K562 (cell line): ENCODE measurements around the gene TP63. TPM values are rescaled to one million over a fixed set of nuclear protein-coding genes. Genes with fewer than 3 reads are reported as not detected.

Source experiments
- ATAC-seq: fragments of 200-7000 bp; cut with Tn5 transposase; 3 replicates; pipeline ENCODE4 v1.9.1; 2020; ENCODE audit warnings: moderate library complexity
- BruUV-seq: library from RNA; stranded (reverse); fragments of 400-500 nt; replicated peaks from 2 replicates; lab custom pipeline; 2021; lab: Mats Ljungman, UMichigan
- CTCF ChIA-PET: fragments of 300-600 bp; formaldehyde crosslinking; extraction: SDS; loops from one replicate; lab custom pipeline; 2021; ENCODE audit warnings: low intra/inter-chr PET ratio; lab: Yijun Ruan, JAX
- POLR2A ChIA-PET: fragments of 300-600, 350-650 bp; sonication (Branson Sonifier 250); formaldehyde crosslinking; extraction: SDS; loops from one replicate; lab custom pipeline; 2021; ENCODE audit warnings: antibody characterized with exemption, inconsistent platforms; lab: Yijun Ruan, JAX
- DNase-seq, 4 experiments: peaks; one replicate each; pipeline versions ENCODE4 v3.0.0 to v3.0.0-alpha.2; 2011 to 2018; ENCODE audit warnings: low spot score in 3 of 4, mixed read lengths in 3 of 4; ENCODE audit errors: extremely low read depth in 1 of 4
- FAIRE-seq: peaks from 2 replicates; lab custom pipeline; 2011; peaks lifted over from hg19 to GRCh38; lab: Jason Lieb, UNC
- H2AFZ ChIP-seq: 2 replicates; pipeline ENCODE4 v1.6.0; 2011; ENCODE audit warnings: low read depth, low read length, control low read depth, inconsistent platforms
- H3K27ac ChIP-seq: fragments of 200-600 bp; 3 replicates; pipeline ENCODE4 v1.8.0; 2011; ENCODE audit warnings: low read depth, mild to moderate bottlenecking, control low read depth, inconsistent platforms, low read length, moderate library complexity, mixed read lengths; ENCODE audit errors: extremely low read depth
- H3K27me3 ChIP-seq, 2 experiments: fragments of 300-600 bp in 1 of 2; 2 replicates in 1 of 2; 3 replicates in 1 of 2; pipeline versions ENCODE4 v1.6.0 to v1.8.0; 2011; ENCODE audit warnings: inconsistent platforms in 2 of 2, low read length in 2 of 2, mild to moderate bottlenecking in 1 of 2, mixed read lengths in 1 of 2, moderate library complexity in 1 of 2; ENCODE audit not compliant: control insufficient read depth in 2 of 2, insufficient read depth in 2 of 2
- H3K36me3 ChIP-seq: fragments of 300-600 bp; 3 replicates; pipeline ENCODE4 v1.8.0; 2011; ENCODE audit warnings: mild to moderate bottlenecking, low read length, inconsistent platforms; ENCODE audit not compliant: control insufficient read depth, insufficient read depth
- H3K4me1 ChIP-seq, 2 experiments: fragments of 200-600 bp in 1 of 2; replicated peaks in 1 of 2; 2 replicates in 1 of 2; 3 replicates in 1 of 2; pipeline versions ENCODE4 v1.5.1 to v1.8.0; 2011; ENCODE audit warnings: inconsistent platforms in 2 of 2, low read length in 2 of 2, mild to moderate bottlenecking in 1 of 2, mixed read lengths in 1 of 2, moderate library complexity in 1 of 2; ENCODE audit not compliant: control insufficient read depth in 2 of 2, insufficient read depth in 2 of 2
- H3K4me2 ChIP-seq: 2 replicates; pipeline ENCODE4 v1.6.1; 2011; ENCODE audit warnings: low read length, control low read depth, inconsistent platforms, mixed read lengths; ENCODE audit not compliant: insufficient read depth
- H3K4me3 ChIP-seq: fragments of 200-600 bp; sonication (generic), shearing (Covaris generic); 2 replicates; pipeline ENCODE4 v1.5.1; 2016; ENCODE audit warnings: control low read depth, inconsistent platforms
- H3K79me2 ChIP-seq: fragments of 200-600 bp; 3 replicates; pipeline ENCODE4 v1.8.0; 2011; ENCODE audit warnings: low read length, inconsistent platforms; ENCODE audit not compliant: control insufficient read depth, insufficient read depth
- H3K9ac ChIP-seq, 2 experiments: 2 replicates each; pipeline versions ENCODE4 v1.6.0 to v1.6.1; 2011; ENCODE audit warnings: low read depth in 2 of 2, low read length in 2 of 2, control low read depth in 1 of 2, inconsistent platforms in 1 of 2, mild to moderate bottlenecking in 1 of 2, mixed read lengths in 1 of 2; ENCODE audit not compliant: insufficient read depth in 1 of 2
- H3K9me1 ChIP-seq: one replicate; pipeline ENCODE4 v1.6.0; 2011; ENCODE audit warnings: inconsistent platforms, mild to moderate bottlenecking, low read length, moderate library complexity; ENCODE audit not compliant: control insufficient read depth, insufficient read depth
- H3K9me3 ChIP-seq: replicated peaks from 2 replicates; pipeline ENCODE4 v1.5.1; 2011; ENCODE audit warnings: low read depth, low read length, inconsistent platforms; ENCODE audit not compliant: control insufficient read depth, insufficient read depth
- H4K20me1 ChIP-seq: replicated peaks from 2 replicates; pipeline ENCODE4 v1.6.1; 2011; ENCODE audit warnings: low read length, inconsistent platforms, mixed read lengths; ENCODE audit not compliant: control insufficient read depth, insufficient read depth
- DPF2 ChIP-seq: fragments of 450-650 bp; IDR thresholded peaks from 2 replicates; pipeline ENCODE4 v1.6.1; 2016
- FOS ChIP-seq: IDR thresholded peaks from 3 replicates; pipeline ENCODE4 v1.6.1; 2011; ENCODE audit not compliant: insufficient read length; ENCODE audit errors: extremely low read depth
- GMEB1 ChIP-seq: fragments of 250-450 bp; sonication (Bioruptor Pico); IDR thresholded peaks from 2 replicates; pipeline ENCODE4 v1.4.0; 2020; ENCODE audit warnings: mild to moderate bottlenecking
- HDAC3 ChIP-seq: fragments of 450-650 bp; IDR thresholded peaks from 2 replicates; pipeline ENCODE4 v1.6.1; 2018; ENCODE audit warnings: borderline replicate concordance, mild to moderate bottlenecking, moderate library complexity; ENCODE audit not compliant: partially characterized antibody
- HMGN3 ChIP-seq: IDR thresholded peaks from 2 replicates; pipeline ENCODE4 v1.6.1; 2011; ENCODE audit warnings: borderline replicate concordance, low read depth, mild to moderate bottlenecking, mixed read lengths, low read length; ENCODE audit not compliant: insufficient read length; ENCODE audit errors: extremely low read depth
- KDM2B ChIP-seq: fragments of 250-450 bp; sonication (Bioruptor Pico); IDR thresholded peaks from 2 replicates; pipeline ENCODE4 v1.8.0; 2021; ENCODE audit warnings: mild to moderate bottlenecking, moderate library complexity
- MAZ ChIP-seq, 2 experiments: fragments of 450-650 bp in 1 of 2; sonication (generic) in 1 of 2; formaldehyde crosslinking; IDR thresholded peaks in 1 of 2; conservative IDR thresholded peaks in 1 of 2; 2 replicates each; pipeline versions ENCODE4 v1.4.0 to v1.5.0; 2020; ENCODE audit warnings: mild to moderate bottlenecking in 1 of 2, missing genetic modification reagents in 1 of 2
- MCM3 ChIP-seq: fragments of 450-650 bp; IDR thresholded peaks from 2 replicates; pipeline ENCODE4 v1.6.1; 2016
- NFYB ChIP-seq: IDR thresholded peaks from 2 replicates; pipeline ENCODE4 v1.6.1; 2011; ENCODE audit warnings: mild to moderate bottlenecking, moderate library complexity; ENCODE audit not compliant: insufficient read length; ENCODE audit errors: extremely low read depth
- POLR2A ChIP-seq: fragments of 450-650 bp; conservative IDR thresholded peaks from 2 replicates; pipeline ENCODE4 v1.6.1; 2016
- POLR2G ChIP-seq: fragments of 200-400 bp; formaldehyde crosslinking; IDR thresholded peaks from 2 replicates; pipeline ENCODE4 v1.6.1; 2017; ENCODE audit warnings: low read depth, mild to moderate bottlenecking, antibody characterized with exemption, low read length, moderate library complexity
- SMAD1 ChIP-seq: fragments of 150-350 bp; IDR thresholded peaks from 2 replicates; pipeline ENCODE4 v1.6.1; 2014; ENCODE audit warnings: low read length, low read depth; ENCODE audit not compliant: partially characterized antibody
- SREBF1 ChIP-seq: fragments of 150-350 bp; IDR thresholded peaks from 2 replicates; pipeline ENCODE4 v1.6.1; 2014; ENCODE audit warnings: antibody characterized with exemption, low read depth, low read length, borderline replicate concordance
- SRF ChIP-seq, 2 experiments: fragments of 250-450, 450-650 bp in 1 of 2; sonication (Bioruptor Pico) in 1 of 2; sonication (generic) in 1 of 2; formaldehyde crosslinking; IDR thresholded peaks; 2 replicates each; pipeline versions ENCODE4 v1.5.0 to v1.5.1; 2020 to 2022; ENCODE audit warnings: mild to moderate bottlenecking in 1 of 2, missing genetic modification reagents in 1 of 2
- ZNF23 ChIP-seq: fragments of 250-450 bp; sonication (Bioruptor Pico); IDR thresholded peaks from 2 replicates; pipeline ENCODE4 v1.4.0; 2020; ENCODE audit warnings: mild to moderate bottlenecking
- WGBS: fragments of 100-300 bp; shearing (Covaris generic); methylation state at CpG from one replicate; pipeline ENCODE4 v1.1.6; 2016; ENCODE audit warnings: low coverage, mixed read lengths; ENCODE audit not compliant: insufficient coverage; ENCODE audit errors: missing lambda C conversion rate; 5-methylcytosine and 5-hydroxymethylcytosine counted together
- in situ Hi-C: fragments of 300-500 bp; cut with MboI; formaldehyde crosslinking; loops from 4 replicates; pipeline ENCODE4 v1.15.0; 2018; ENCODE audit warnings: inconsistent platforms, mixed read lengths
- intact Hi-C: fragments of 100-400 bp; cut with micrococcal nuclease; formaldehyde crosslinking; loops from 2 replicates; pipeline ENCODE4 v1.14.2; 2022
- polyA plus RNA-seq, 8 experiments: library from polyadenylated mRNA; depleted of rRNA in 4 of 8; stranded (reverse) in 5 of 8; unstranded in 3 of 8; fragments of >200 nt; fragmentation: Nextera tagmentation in 2 of 8; fragmentation: Illumina TruSeq in 1 of 8; extraction: Ambion mirVana in 2 of 8; extraction: Trizol in 1 of 8; gene quantifications; 2 replicates each; pipeline versions ENCODE4 v1.2.1 to v1.2.3, GENCODE V29; 2011 to 2014; ENCODE audit warnings: inconsistent platforms in 1 of 8, missing spikeins in 1 of 8
- total RNA-seq, 7 experiments: library from RNA; depleted of rRNA in 6 of 7; stranded (reverse); fragments of >200 nt in 6 of 7; fragmentation: Illumina TruSeq in 2 of 7; extraction: Trizol in 2 of 7; gene quantifications; 2 replicates each; pipeline versions ENCODE4 v1.2.1 to v1.2.3, GENCODE V29; 2011 to 2021; ENCODE audit warnings: low replicate concordance in 1 of 7
- TF ChIP-seq, protein P1 (sequence below): sonication (generic); formaldehyde crosslinking; IDR thresholded peaks from 2 replicates; pipeline ENCODE4 v1.8.1; 2023; ENCODE audit warnings: mild to moderate bottlenecking, missing genetic modification reagents
- TF ChIP-seq, protein P2 (sequence below): fragments of 450-650 bp; conservative IDR thresholded peaks from 2 replicates; pipeline ENCODE4 v1.6.1; 2016; ENCODE audit warnings: missing genetic modification characterization, low read depth, mild to moderate bottlenecking, control low read depth, missing compliant biosample characterization

The TP63 gene
- total and polyA plus RNA-seq, 9 of the 15 experiments (the other 6 are each of a cell fraction or from before 2014, with no cell fraction given): 0.32 to 1.4 (median 0.50) TPM

DNA sequence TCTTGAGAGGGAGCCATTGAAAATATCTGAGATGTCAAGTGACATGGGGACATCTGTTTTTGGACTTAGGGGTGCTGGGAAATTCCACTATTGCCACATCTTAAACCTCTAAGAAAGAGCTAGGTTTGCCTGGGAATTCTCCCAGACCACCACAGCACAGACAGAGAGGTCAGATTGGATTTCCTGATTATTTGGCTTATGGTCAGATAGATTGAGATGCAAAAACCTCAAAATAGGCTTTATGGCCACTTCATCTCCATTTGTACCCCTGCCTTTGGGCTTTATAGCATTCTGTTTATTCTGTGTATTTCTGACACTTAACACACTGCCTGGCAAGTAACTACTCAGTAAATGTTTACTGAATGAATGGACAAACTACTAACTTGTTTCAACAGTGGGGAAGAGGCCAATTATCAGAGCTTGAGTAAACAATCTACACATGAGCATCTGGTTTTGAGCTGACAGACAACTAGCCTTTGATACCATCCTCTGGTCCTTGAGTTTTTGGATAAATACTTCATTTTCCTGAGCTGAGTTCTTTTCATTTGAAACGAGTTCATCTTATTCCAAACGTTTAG, 81.8 kb downstream of the TP63 start:
- ChIA-PET CTCF (no interaction called here), POLR2A (no interaction called here)
- BruUV-seq: no TSS peak
- intact Hi-C loops: no loop called here
- no peaks in the 10 kb centered on the region for H3K27me3 ChIP-seq
- no peaks in the 10 kb centered on the region for H4K20me1 ChIP-seq
- 0% methylated on average over 2 of the region's 2 CpGs for WGBS
- no peaks in the 10 kb centered on the region for H3K9me1 ChIP-seq
- TF ChIP-seq, protein P1, sequence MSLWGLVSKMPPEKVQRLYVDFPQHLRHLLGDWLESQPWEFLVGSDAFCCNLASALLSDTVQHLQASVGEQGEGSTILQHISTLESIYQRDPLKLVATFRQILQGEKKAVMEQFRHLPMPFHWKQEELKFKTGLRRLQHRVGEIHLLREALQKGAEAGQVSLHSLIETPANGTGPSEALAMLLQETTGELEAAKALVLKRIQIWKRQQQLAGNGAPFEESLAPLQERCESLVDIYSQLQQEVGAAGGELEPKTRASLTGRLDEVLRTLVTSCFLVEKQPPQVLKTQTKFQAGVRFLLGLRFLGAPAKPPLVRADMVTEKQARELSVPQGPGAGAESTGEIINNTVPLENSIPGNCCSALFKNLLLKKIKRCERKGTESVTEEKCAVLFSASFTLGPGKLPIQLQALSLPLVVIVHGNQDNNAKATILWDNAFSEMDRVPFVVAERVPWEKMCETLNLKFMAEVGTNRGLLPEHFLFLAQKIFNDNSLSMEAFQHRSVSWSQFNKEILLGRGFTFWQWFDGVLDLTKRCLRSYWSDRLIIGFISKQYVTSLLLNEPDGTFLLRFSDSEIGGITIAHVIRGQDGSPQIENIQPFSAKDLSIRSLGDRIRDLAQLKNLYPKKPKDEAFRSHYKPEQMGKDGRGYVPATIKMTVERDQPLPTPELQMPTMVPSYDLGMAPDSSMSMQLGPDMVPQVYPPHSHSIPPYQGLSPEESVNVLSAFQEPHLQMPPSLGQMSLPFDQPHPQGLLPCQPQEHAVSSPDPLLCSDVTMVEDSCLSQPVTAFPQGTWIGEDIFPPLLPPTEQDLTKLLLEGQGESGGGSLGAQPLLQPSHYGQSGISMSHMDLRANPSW (CRISPR knock-in tag): no peak
- no peak for TF ChIP-seq KDM2B (CRISPR knock-in tag)
- TF ChIP-seq SMAD1: no peak
- TF ChIP-seq ZNF23 (CRISPR knock-in tag): no peak
- no peak for TF ChIP-seq HDAC3
- TF ChIP-seq FOS: no peak
- TF ChIP-seq, protein P2, sequence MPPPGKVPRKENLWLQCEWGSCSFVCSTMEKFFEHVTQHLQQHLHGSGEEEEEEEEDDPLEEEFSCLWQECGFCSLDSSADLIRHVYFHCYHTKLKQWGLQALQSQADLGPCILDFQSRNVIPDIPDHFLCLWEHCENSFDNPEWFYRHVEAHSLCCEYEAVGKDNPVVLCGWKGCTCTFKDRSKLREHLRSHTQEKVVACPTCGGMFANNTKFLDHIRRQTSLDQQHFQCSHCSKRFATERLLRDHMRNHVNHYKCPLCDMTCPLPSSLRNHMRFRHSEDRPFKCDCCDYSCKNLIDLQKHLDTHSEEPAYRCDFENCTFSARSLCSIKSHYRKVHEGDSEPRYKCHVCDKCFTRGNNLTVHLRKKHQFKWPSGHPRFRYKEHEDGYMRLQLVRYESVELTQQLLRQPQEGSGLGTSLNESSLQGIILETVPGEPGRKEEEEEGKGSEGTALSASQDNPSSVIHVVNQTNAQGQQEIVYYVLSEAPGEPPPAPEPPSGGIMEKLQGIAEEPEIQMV (tag): no peak
- TF ChIP-seq POLR2A: no peak
- no peak for TF ChIP-seq DPF2
- no peak for TF ChIP-seq MCM3
- no peak for TF ChIP-seq MAZ (CRISPR knock-in tag; conservative IDR thresholded peaks at IDR 0.05 in 1 of 2, IDR thresholded peaks at IDR 0.05 in 1 of 2)
- no peak for TF ChIP-seq SRF (CRISPR knock-in tag; IDR thresholded peaks at IDR 0.05)
- no peak for TF ChIP-seq GMEB1
- no peak for TF ChIP-seq SREBF1
- TF ChIP-seq NFYB: no peak
- no peak for TF ChIP-seq HMGN3
- no peak for TF ChIP-seq POLR2G
- TF ChIP-seq, all 486 proteins: peak for 0
- H3K9me3 ChIP-seq: no peaks in the 10 kb centered on the region
- in situ Hi-C loops: no loop called here
- H3K79me2 ChIP-seq: no peaks in the 10 kb centered on the region
- H3K4me3 ChIP-seq: no peak overlapping the region
- no peak overlapping the region for H2AFZ ChIP-seq
- no peak overlapping the region for H3K4me2 ChIP-seq
- ATAC-seq: no peak
- FAIRE-seq: no peak
- H3K36me3 ChIP-seq: no peaks in the 10 kb centered on the region
- DNase-seq: no peak
- no peak overlapping the region for H3K9ac ChIP-seq
- no peak overlapping the region for H3K27ac ChIP-seq
- no peaks in the 10 kb centered on the region for H3K4me1 ChIP-seq
